K562 (cell line): ENCODE measurements around the gene PGAM2. TPM values are rescaled to one million over a fixed set of nuclear protein-coding genes. Genes with fewer than 3 reads are reported as not detected.
A peak's percentile ranks its signal among the peaks of the same experiment; 100 is the strongest.

ENCODE experiments used
- CEBPB ChIP-seq: fragments of 450-650 bp; IDR thresholded peaks from 2 replicates; pipeline ENCODE4 v1.6.1; 2016; ENCODE audit warnings: missing genetic modification characterization, missing compliant biosample characterization
- E2F3 ChIP-seq: fragments of 250-450 bp; sonication (Bioruptor Pico); IDR thresholded peaks from 2 replicates; pipeline ENCODE4 v1.4.0; 2020; ENCODE audit warnings: mild to moderate bottlenecking
- HDAC2 ChIP-seq: fragments of 450-650 bp; IDR thresholded peaks from 2 replicates; pipeline ENCODE4 v1.6.1; 2016; ENCODE audit warnings: mild to moderate bottlenecking
- MGA ChIP-seq: fragments of 450-650 bp; IDR thresholded peaks from 2 replicates; pipeline ENCODE4 v1.6.1; 2016; ENCODE audit warnings: mild to moderate bottlenecking, moderate library complexity
- NKRF ChIP-seq: fragments of 450-650 bp; IDR thresholded peaks from 2 replicates; pipeline ENCODE4 v1.6.1; 2016; ENCODE audit warnings: borderline replicate concordance
- PHF8 ChIP-seq: fragments of 200-600 bp; sonication (generic); IDR thresholded peaks from 2 replicates; pipeline ENCODE4 v1.6.1; 2012; ENCODE audit warnings: mixed run types, mild to moderate bottlenecking, inconsistent platforms, low read length, moderate library complexity, borderline replicate concordance
- ZNF444 ChIP-seq: fragments of 250-450 bp; sonication (Bioruptor Pico); IDR thresholded peaks from 2 replicates; pipeline ENCODE4 v1.4.0; 2020; ENCODE audit warnings: mild to moderate bottlenecking, moderate library complexity
- ZNF512 ChIP-seq: IDR thresholded peaks from 2 replicates; pipeline ENCODE4 v1.6.1; 2016; ENCODE audit warnings: missing genetic modification characterization, missing compliant biosample characterization
- ZNF655 ChIP-seq: fragments of 250-450 bp; sonication (Bioruptor Pico); IDR thresholded peaks from 2 replicates; pipeline ENCODE4 v1.5.0; 2021
- polyA plus RNA-seq, 8 experiments: library from polyadenylated mRNA; depleted of rRNA in 4 of 8; stranded (reverse) in 5 of 8; unstranded in 3 of 8; fragments of >200 nt; fragmentation: Nextera tagmentation in 2 of 8; fragmentation: Illumina TruSeq in 1 of 8; extraction: Ambion mirVana in 2 of 8; extraction: Trizol in 1 of 8; gene quantifications; 2 replicates each; pipeline versions ENCODE4 v1.2.1 to v1.2.3, GENCODE V29; 2011 to 2014; ENCODE audit warnings: inconsistent platforms in 1 of 8, missing spikeins in 1 of 8
- total RNA-seq, 7 experiments: library from RNA; depleted of rRNA in 6 of 7; stranded (reverse); fragments of >200 nt in 6 of 7; fragmentation: Illumina TruSeq in 2 of 7; extraction: Trizol in 2 of 7; gene quantifications; 2 replicates each; pipeline versions ENCODE4 v1.2.1 to v1.2.3, GENCODE V29; 2011 to 2021; ENCODE audit warnings: low replicate concordance in 1 of 7

Gene PGAM2
- total and polyA plus RNA-seq, 9 of the 15 experiments (the other 6 are each of a cell fraction or from before 2014, with no cell fraction given), result not detected

GRCh38 chr7:44085546-44085945 lies 20.2 kb upstream of the PGAM2 start (continued):
- no peak for TF ChIP-seq MGA
- TF ChIP-seq PHF8, result no peak
- TF ChIP-seq ZNF655, result no peak
- no peak for TF ChIP-seq E2F3 (CRISPR knock-in tag)
- no peak for TF ChIP-seq NKRF
- TF ChIP-seq HDAC2, result no peak
- no peak for TF ChIP-seq ZNF512 (tag)
- no peak for TF ChIP-seq ZNF444
- 0 out of 2 replicates have a peak, but pooled peaks have one; percentile 7 for TF ChIP-seq CEBPB (tag)
